K562 (cell line): ENCODE data around the gene AMFR. TPM values are rescaled to one million over a fixed set of nuclear protein-coding genes. Genes with fewer than 3 reads are reported as not detected.

ENCODE experiments used
- ARID1B ChIP-seq: fragments of 450-650 bp; IDR thresholded peaks from 2 replicates; pipeline ENCODE4 v1.6.1; 2016; ENCODE audit warnings: antibody characterized with exemption, mild to moderate bottlenecking, inconsistent platforms
- BHLHE40 ChIP-seq: IDR thresholded peaks from 2 replicates; pipeline ENCODE4 v1.6.1; 2011; ENCODE audit warnings: low read length, improper control_type of control experiment
- CBFA2T3 ChIP-seq: fragments of 450-650 bp; IDR thresholded peaks from 2 replicates; pipeline ENCODE4 v1.6.1; 2017
- DMBX1 ChIP-seq: fragments of 250-450 bp; sonication (Bioruptor Pico); IDR thresholded peaks from 2 replicates; pipeline ENCODE4 v1.8.0; 2022; ENCODE audit warnings: inconsistent platforms, mild to moderate bottlenecking, moderate library complexity, borderline replicate concordance
- EP300 ChIP-seq: IDR thresholded peaks from 2 replicates; pipeline ENCODE4 v1.6.1; 2012; ENCODE audit warnings: low read length, improper control_type of control experiment
- EZH2 ChIP-seq: IDR thresholded peaks from 2 replicates; pipeline ENCODE4 v1.6.1; 2012; ENCODE audit warnings: low read depth, mild to moderate bottlenecking, inconsistent platforms, low read length, borderline replicate concordance
- GABPB2 ChIP-seq: fragments of 250-450 bp; sonication (Bioruptor Pico); conservative IDR thresholded peaks from 2 replicates; pipeline ENCODE4 v1.5.1; 2021; ENCODE audit warnings: mild to moderate bottlenecking
- SMARCA4 ChIP-seq: fragments of 450-650 bp; IDR thresholded peaks from 2 replicates; pipeline ENCODE4 v1.6.1; 2016
- TEAD4 ChIP-seq, 2 experiments: sonication (generic) in 1 of 2; formaldehyde crosslinking in 1 of 2; IDR thresholded peaks; 2 replicates each; pipeline versions ENCODE4 v1.6.1 to v1.8.0; 2012 to 2022; ENCODE audit warnings: borderline replicate concordance in 1 of 2, inconsistent platforms in 1 of 2, low read length in 1 of 2, mild to moderate bottlenecking in 1 of 2, missing genetic modification reagents in 1 of 2
- ZNF586 ChIP-seq: fragments of 450-650 bp; formaldehyde crosslinking; conservative IDR thresholded peaks from 2 replicates; pipeline ENCODE4 v1.4.0; 2020; ENCODE audit warnings: mild to moderate bottlenecking, moderate library complexity
- polyA plus RNA-seq, 8 experiments: library from polyadenylated mRNA; depleted of rRNA in 4 of 8; stranded (reverse) in 5 of 8; unstranded in 3 of 8; fragments of >200 nt; fragmentation: Nextera tagmentation in 2 of 8; fragmentation: Illumina TruSeq in 1 of 8; extraction: Ambion mirVana in 2 of 8; extraction: Trizol in 1 of 8; gene quantifications; 2 replicates each; pipeline versions ENCODE4 v1.2.1 to v1.2.3, GENCODE V29; 2011 to 2014; ENCODE audit warnings: inconsistent platforms in 1 of 8, missing spikeins in 1 of 8
- total RNA-seq, 7 experiments: library from RNA; depleted of rRNA in 6 of 7; stranded (reverse); fragments of >200 nt in 6 of 7; fragmentation: Illumina TruSeq in 2 of 7; extraction: Trizol in 2 of 7; gene quantifications; 2 replicates each; pipeline versions ENCODE4 v1.2.1 to v1.2.3, GENCODE V29; 2011 to 2021; ENCODE audit warnings: low replicate concordance in 1 of 7
- TF ChIP-seq, protein P1 (sequence below): fragments of 450-650 bp; IDR thresholded peaks from 2 replicates; pipeline ENCODE4 v1.6.1; 2018; ENCODE audit not compliant: partially characterized antibody
- TF ChIP-seq, protein P2 (sequence below): fragments of 250-450 bp; sonication (Bioruptor Pico); IDR thresholded peaks from 2 replicates; pipeline ENCODE4 v1.5.0; 2021
- TF ChIP-seq, protein P3 (sequence below), 3 experiments: fragments of 200-800 bp in 1 of 3; sonication (Bioruptor generic) in 1 of 3; sonication (generic) in 1 of 3; formaldehyde crosslinking in 1 of 3; IDR thresholded peaks; 2 replicates each; pipeline versions ENCODE4 v1.6.1 to v1.8.0; 2016 to 2022; ENCODE audit warnings: mild to moderate bottlenecking in 2 of 3, missing compliant biosample characterization in 2 of 3, missing genetic modification characterization in 2 of 3, missing genetic modification reagents in 1 of 3
- TF ChIP-seq, protein P4 (sequence below): sonication (generic); formaldehyde crosslinking; IDR thresholded peaks from 2 replicates; pipeline ENCODE4 v1.8.1; 2023; ENCODE audit warnings: mild to moderate bottlenecking, missing genetic modification reagents
- TF ChIP-seq, protein P5 (sequence below): fragments of 450-650 bp; IDR thresholded peaks from 2 replicates; pipeline ENCODE4 v1.6.1; 2016; ENCODE audit warnings: borderline replicate concordance

The AMFR gene
- total and polyA plus RNA-seq, 9 of the 15 experiments (the other 6 are each of a cell fraction or from before 2014, with no cell fraction given): 15.6 to 113 (median 58.4) TPM

DNA sequence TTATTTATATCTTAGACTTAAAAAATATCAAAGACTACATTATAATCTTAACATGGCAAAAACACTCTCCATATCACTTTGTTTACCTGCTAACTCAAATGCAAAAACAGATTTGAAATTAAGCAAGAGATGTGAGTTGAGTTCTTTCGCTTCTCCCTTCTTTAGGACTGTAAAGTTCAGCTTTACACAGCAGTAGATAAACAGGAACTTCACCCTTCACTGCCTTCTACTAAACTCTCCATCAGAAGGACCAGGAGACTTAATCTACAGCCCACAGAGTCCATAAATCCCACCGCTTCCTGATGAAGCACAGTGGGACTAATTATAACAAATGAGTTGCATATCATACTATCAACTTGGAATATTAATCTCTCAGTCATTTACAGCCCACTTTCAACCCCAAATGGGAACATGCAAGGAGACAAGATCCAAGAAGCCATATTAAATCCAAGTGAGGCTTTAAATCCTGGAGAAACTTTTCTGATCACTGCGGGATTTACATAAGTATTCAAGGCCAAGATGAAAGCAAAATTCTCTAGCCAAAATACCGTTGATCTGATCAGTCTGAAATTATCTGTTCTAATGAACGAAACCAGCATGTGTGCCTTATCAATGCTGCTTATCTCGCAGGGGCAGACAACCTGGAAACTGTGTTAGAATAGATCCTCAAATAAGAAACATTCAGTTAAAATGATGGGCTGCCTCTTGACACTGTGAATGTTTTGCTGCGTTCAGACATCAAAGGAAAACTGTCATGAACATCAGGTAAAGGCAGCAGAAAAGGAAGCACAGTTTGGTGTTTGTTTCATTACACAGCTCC lies 1.6 kb downstream of the AMFR start (continued):
- TF ChIP-seq, protein P1, sequence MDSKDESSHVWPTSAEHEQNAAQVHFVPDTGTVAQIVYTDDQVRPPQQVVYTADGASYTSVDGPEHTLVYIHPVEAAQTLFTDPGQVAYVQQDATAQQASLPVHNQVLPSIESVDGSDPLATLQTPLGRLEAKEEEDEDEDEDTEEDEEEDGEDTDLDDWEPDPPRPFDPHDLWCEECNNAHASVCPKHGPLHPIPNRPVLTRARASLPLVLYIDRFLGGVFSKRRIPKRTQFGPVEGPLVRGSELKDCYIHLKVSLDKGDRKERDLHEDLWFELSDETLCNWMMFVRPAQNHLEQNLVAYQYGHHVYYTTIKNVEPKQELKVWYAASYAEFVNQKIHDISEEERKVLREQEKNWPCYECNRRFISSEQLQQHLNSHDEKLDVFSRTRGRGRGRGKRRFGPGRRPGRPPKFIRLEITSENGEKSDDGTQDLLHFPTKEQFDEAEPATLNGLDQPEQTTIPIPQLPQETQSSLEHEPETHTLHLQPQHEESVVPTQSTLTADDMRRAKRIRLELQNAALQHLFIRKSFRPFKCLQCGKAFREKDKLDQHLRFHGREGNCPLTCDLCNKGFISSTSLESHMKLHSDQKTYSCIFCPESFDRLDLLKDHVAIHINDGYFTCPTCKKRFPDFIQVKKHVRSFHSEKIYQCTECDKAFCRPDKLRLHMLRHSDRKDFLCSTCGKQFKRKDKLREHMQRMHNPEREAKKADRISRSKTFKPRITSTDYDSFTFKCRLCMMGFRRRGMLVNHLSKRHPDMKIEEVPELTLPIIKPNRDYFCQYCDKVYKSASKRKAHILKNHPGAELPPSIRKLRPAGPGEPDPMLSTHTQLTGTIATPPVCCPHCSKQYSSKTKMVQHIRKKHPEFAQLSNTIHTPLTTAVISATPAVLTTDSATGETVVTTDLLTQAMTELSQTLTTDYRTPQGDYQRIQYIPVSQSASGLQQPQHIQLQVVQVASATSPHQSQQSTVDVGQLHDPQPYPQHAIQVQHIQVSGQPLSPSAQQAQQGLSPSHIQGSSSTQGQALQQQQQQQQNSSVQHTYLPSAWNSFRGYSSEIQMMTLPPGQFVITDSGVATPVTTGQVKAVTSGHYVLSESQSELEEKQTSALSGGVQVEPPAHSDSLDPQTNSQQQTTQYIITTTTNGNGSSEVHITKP: no peak
- TF ChIP-seq ZNF586 (CRISPR knock-in tag): no peak
- no peak for TF ChIP-seq DMBX1
- TF ChIP-seq, protein P2, sequence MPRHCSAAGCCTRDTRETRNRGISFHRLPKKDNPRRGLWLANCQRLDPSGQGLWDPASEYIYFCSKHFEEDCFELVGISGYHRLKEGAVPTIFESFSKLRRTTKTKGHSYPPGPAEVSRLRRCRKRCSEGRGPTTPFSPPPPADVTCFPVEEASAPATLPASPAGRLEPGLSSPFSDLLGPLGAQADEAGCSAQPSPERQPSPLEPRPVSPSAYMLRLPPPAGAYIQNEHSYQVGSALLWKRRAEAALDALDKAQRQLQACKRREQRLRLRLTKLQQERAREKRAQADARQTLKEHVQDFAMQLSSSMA: no peak
- TF ChIP-seq, protein P3, sequence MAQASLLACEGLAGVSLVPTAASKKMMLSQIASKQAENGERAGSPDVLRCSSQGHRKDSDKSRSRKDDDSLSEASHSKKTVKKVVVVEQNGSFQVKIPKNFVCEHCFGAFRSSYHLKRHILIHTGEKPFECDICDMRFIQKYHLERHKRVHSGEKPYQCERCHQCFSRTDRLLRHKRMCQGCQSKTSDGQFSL (CRISPR knock-in tag; IDR thresholded peaks at IDR 0.05): no peak
- TF ChIP-seq, protein P3 (tag; IDR thresholded peaks at IDR 0.05): no peak
- TF ChIP-seq EP300: peak; percentile 55
- peak; percentile 67 for TF ChIP-seq CBFA2T3
- TF ChIP-seq BHLHE40: no peak
- TF ChIP-seq GABPB2 (CRISPR knock-in tag): no peak
- TF ChIP-seq, protein P4, sequence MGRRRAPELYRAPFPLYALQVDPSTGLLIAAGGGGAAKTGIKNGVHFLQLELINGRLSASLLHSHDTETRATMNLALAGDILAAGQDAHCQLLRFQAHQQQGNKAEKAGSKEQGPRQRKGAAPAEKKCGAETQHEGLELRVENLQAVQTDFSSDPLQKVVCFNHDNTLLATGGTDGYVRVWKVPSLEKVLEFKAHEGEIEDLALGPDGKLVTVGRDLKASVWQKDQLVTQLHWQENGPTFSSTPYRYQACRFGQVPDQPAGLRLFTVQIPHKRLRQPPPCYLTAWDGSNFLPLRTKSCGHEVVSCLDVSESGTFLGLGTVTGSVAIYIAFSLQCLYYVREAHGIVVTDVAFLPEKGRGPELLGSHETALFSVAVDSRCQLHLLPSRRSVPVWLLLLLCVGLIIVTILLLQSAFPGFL: 0 out of 2 replicates have a peak, but pooled peaks have one; percentile 52
- peak; percentile 70 for TF ChIP-seq ARID1B
- TF ChIP-seq TEAD4 (IDR thresholded peaks at IDR 0.05; ENCODE audit: low read length): peak; percentile 51; the same call in 1 of the 2 replicates
- TF ChIP-seq TEAD4 (CRISPR knock-in tag; IDR thresholded peaks at IDR 0.05; ENCODE audit: borderline replicate concordance): no peak
- TF ChIP-seq SMARCA4: peak; percentile 59
- TF ChIP-seq, protein P5, sequence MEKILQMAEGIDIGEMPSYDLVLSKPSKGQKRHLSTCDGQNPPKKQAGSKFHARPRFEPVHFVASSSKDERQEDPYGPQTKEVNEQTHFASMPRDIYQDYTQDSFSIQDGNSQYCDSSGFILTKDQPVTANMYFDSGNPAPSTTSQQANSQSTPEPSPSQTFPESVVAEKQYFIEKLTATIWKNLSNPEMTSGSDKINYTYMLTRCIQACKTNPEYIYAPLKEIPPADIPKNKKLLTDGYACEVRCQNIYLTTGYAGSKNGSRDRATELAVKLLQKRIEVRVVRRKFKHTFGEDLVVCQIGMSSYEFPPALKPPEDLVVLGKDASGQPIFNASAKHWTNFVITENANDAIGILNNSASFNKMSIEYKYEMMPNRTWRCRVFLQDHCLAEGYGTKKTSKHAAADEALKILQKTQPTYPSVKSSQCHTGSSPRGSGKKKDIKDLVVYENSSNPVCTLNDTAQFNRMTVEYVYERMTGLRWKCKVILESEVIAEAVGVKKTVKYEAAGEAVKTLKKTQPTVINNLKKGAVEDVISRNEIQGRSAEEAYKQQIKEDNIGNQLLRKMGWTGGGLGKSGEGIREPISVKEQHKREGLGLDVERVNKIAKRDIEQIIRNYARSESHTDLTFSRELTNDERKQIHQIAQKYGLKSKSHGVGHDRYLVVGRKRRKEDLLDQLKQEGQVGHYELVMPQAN: 0 out of 2 replicates have a peak, but pooled peaks have one; percentile 9
- TF ChIP-seq EZH2: no peak
